ENCODE data around the gene DGKG.
A peak's percentile ranks its signal among the peaks of the same experiment; 100 is the strongest.

Gene DGKG

DNA sequence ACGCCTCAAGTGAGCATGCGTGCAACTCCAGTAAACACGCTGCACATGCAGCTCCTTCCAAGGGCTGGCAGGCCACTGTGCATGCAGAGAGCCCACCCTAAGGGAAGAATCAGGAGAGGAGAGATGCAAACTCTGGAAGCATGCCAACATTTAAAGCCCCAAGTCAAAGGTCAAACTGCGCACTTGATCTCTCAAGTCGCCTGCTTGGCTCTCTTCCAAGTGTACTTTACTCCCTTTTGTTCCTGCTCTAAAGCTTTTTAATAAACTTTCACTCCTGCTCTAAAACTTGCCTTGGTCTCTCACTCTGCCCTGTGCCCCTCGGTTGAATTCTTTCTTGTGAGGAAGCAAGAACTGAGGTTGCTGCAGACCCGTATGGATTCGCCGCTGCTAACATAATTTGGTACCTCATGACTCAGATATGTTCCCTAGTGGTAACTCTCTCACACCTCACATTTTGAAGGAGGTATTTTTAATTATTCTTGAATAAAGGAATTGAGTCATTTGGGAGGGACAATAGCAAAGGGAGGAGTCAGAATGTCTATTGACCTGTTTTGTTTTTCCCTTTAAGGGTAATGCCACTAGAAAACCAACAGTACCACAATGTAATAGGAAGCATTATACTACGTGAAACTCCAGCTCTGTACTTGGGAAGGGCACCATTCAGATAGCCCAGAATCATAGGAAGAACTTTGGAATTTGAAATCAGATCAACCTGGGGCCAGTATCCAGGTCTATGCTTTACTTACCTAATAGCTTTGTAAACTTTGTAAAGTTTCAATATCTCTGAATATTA, 19.6 kb upstream of the DGKG start:
- no peaks in the 10 kb centered on the region for H3K4me1 Mint-ChIP-seq
- H3K4me3 Mint-ChIP-seq: no peak overlapping the region
- no peak overlapping the region for H3K27ac Mint-ChIP-seq
- H3K36me3 Mint-ChIP-seq: no peaks in the 10 kb centered on the region
- no peaks in the 10 kb centered on the region for H3K9me3 Mint-ChIP-seq
- CTCF ChIA-PET: interaction anchor here (0.5 to 0.9 kb wide), 3 partner anchors 9 to 402 kb away, joined by 3 to 5 read pairs (median 3); no protein-coding TSS in a partner anchor
- no peak for DNase-seq
- peaks cover 6% of the 10 kb centered on the region for H3K27me3 Mint-ChIP-seq

DNA sequence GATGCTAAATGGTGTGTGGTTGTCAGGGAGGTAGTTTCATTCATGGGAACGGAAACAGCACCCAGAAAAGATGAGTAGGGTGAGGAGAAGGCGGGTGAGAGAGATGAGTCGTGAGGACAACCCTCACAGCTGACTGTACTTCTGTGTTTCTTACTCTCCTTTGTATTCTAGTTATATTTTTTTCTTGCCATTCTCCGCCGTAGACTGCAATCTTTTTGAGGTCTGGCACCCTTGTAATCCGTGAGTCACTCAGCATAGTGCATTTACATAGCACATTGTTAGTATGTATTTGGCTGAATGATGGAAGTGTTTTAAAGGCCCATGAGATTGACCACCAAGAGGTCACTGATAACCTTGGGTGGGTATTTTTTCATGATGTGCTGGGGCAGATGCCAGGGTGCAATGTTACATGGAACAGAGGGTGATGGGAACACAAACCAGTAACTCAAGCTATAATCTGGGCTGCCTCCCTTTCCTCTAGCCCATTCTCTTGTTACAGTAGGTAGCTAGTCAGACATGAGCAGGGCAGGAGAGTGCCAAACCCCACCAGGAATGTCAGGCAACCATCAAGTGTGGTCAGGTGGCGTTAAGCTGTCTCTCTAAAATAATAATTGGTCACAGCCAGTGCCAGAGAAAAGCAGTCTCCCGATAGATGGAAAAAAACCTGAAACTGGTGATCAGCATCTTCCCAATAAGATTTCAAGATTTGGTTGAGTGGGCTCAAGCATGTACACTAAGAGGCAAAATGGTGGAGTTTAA, 18.8 kb upstream of the DGKG start:
- Mint-ChIP-seq H3K27ac (no peak overlapping the region), H3K27me3 (peaks cover 11% of the 10 kb centered on the region), H3K9me3 (no peaks in the 10 kb centered on the region), H3K4me3 (no peak overlapping the region), H3K36me3 (no peaks in the 10 kb centered on the region), H3K4me1 (no peaks in the 10 kb centered on the region)
- no peak for DNase-seq
- CTCF ChIA-PET: interaction anchor here (0.5 kb wide), 1 partner anchor 42 kb away, joined by 3 read pairs; no protein-coding TSS in a partner anchor

DNA sequence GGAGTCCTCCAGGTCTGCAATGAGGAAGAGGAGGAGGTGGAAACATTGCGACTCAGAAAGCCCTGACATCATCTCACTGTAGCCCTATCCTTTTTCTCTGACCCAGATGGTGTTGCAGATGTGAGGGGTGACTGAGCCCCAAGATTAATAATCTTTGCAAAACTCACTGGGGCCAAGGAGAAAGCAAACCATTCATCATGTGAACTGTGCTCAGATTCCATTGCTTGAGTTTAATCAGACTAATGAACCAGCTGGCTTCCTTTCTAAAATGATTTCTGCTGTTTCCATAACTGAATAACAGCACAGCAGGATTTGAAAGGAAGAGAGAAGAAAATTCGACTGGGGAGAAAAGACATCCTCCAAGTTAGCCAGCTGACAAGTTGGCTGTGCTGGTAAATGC, 13.4 kb upstream of the DGKG start:
- H3K4me3 Mint-ChIP-seq: no peak overlapping the region

GRCh38 chr3:186374376-186374775, 12.3 kb upstream of the DGKG start:
- Mint-ChIP-seq H3K9me3 (no peaks in the 10 kb centered on the region), H3K36me3 (no peaks in the 10 kb centered on the region), H3K27ac (no peak overlapping the region), H3K27me3 (peaks cover 25% of the 10 kb centered on the region), H3K4me1 (no peaks in the 10 kb centered on the region), H3K4me3 (no peak overlapping the region)
- CTCF ChIA-PET: no interaction called here
- no peak for DNase-seq

More for the DNA sequence above, 13.4 kb upstream of the DGKG start:
- Mint-ChIP-seq H3K27ac (no peak overlapping the region), H3K4me1 (no peaks in the 10 kb centered on the region), H3K27me3 (peaks cover 25% of the 10 kb centered on the region), H3K9me3 (no peaks in the 10 kb centered on the region), H3K36me3 (no peaks in the 10 kb centered on the region)
- CTCF ChIA-PET: no interaction called here
- no peak for DNase-seq

DNA sequence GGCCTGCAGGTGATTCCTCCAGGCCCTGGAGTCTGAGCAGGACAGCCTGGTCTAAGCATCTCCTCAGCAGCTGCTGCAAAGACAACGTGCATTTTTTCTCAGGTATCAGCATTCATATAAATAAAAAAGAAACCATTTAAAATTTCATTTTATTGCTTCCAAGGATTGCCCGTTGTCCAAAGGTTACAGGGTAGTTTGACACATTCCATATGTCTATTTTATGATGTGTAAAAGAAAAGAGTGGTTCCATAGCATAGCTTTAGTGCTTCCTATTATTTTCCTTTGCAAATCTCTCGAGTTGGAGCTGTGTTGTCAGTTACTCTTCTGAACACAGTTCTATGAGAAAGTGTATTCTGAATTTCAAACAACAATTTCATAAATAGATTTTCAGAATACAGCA, 7.2 kb upstream of the DGKG start:
- H3K4me1 Mint-ChIP-seq: no peaks in the 10 kb centered on the region
- H3K36me3 Mint-ChIP-seq: no peaks in the 10 kb centered on the region
- peaks cover 38% of the 10 kb centered on the region for H3K27me3 Mint-ChIP-seq
- CTCF ChIA-PET: no interaction called here
- no peak overlapping the region for H3K27ac Mint-ChIP-seq
- H3K4me3 Mint-ChIP-seq: no peak overlapping the region
- H3K9me3 Mint-ChIP-seq: no peaks in the 10 kb centered on the region
- DNase-seq: no peak

DNA sequence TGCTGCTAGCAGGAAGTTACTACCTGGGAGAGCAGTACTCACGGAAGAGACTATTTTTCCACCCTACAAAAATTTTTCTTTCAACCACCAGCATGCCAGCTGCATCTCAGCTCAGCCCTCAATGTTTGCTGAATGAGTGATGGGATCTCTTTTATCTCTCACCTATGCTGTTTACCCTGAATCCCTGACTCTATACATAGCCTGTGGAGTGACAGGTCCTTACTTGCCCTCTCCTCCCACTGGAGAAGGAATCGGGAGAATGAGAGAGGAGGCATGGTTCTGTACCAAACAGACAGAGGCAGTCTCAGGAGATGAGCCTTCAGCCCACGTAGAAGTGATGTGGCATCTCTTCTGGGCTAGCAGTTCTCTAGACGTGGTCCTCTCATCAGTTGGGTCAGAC, 6.7 kb upstream of the DGKG start:
- H3K4me3 Mint-ChIP-seq: no peak overlapping the region
- H3K9me3 Mint-ChIP-seq: no peaks in the 10 kb centered on the region
- H3K4me1 Mint-ChIP-seq: no peaks in the 10 kb centered on the region
- H3K27me3 Mint-ChIP-seq: peaks cover 39% of the 10 kb centered on the region
- H3K27ac Mint-ChIP-seq: no peak overlapping the region
- H3K36me3 Mint-ChIP-seq: no peaks in the 10 kb centered on the region
- DNase-seq: no peak
- CTCF ChIA-PET: interaction anchor here (2.3 kb wide), 1 partner anchor 171 kb away, joined by 8 read pairs; no protein-coding TSS in a partner anchor

DNA sequence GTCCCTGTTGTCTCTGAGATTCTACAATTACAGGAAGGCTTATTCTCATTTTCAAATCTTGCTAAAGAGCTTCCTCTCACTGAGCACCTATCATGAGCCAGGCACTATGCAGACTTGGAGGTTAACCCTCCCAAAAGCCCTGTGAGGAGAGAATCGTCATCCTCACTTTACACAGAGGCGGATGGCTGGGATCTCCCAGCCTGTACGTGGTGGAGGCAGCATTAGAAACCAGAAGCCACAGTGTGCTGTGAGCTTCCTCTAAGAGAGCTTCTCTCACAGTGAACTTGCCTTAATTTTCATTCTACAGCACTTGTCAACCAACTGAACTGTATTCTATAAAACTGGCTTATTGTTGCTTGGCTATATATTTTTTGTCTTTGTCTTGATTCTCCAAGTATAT, 6.1 kb upstream of the DGKG start:
- no peak overlapping the region for H3K27ac Mint-ChIP-seq
- DNase-seq: no peak
- peaks cover 44% of the 10 kb centered on the region for H3K27me3 Mint-ChIP-seq
- CTCF ChIA-PET: interaction anchor here (2.3 kb wide), 1 partner anchor 172 kb away, joined by 8 read pairs; no protein-coding TSS in a partner anchor
- no peak overlapping the region for H3K4me3 Mint-ChIP-seq
- H3K4me1 Mint-ChIP-seq: no peaks in the 10 kb centered on the region
- no peaks in the 10 kb centered on the region for H3K36me3 Mint-ChIP-seq
- no peaks in the 10 kb centered on the region for H3K9me3 Mint-ChIP-seq

DNA sequence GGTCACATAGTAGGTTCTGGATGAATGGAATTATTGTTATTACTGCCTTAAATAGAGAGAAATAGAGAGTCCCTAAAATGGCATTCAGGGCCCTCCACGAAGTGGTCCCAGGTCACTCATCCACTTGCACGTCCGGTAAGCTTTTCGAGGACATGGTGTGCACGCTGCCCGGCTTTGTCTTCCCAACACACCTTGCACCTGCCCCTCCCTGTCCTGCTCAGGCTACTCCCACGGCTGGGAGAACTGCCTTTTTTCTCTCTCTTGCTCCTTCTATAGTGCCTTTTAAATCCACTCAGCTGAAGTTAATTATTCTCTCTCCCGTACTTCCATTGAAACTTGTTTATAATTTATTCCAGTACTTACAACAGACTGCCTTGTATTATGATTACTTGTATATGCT, 5.6 kb upstream of the DGKG start:
- no peaks in the 10 kb centered on the region for H3K36me3 Mint-ChIP-seq
- CTCF ChIA-PET: interaction anchor here (2.3 kb wide), 1 partner anchor 172 kb away, joined by 8 read pairs; no protein-coding TSS in a partner anchor
- H3K27me3 Mint-ChIP-seq: peaks cover 49% of the 10 kb centered on the region
- no peak overlapping the region for H3K27ac Mint-ChIP-seq
- H3K4me3 Mint-ChIP-seq: no peak overlapping the region
- no peaks in the 10 kb centered on the region for H3K9me3 Mint-ChIP-seq
- DNase-seq: no peak
- H3K4me1 Mint-ChIP-seq: no peaks in the 10 kb centered on the region

GRCh38 chr3:186366206-186366605, 4.2 kb upstream of the DGKG start:
- no peaks in the 10 kb centered on the region for H3K9me3 Mint-ChIP-seq
- no peak overlapping the region for H3K4me3 Mint-ChIP-seq
- CTCF ChIA-PET: interaction anchor here (0.6 kb wide), 1 partner anchor 174 kb away, joined by 3 read pairs; no protein-coding TSS in a partner anchor
- no peaks in the 10 kb centered on the region for H3K4me1 Mint-ChIP-seq
- no peak for DNase-seq
- H3K27ac Mint-ChIP-seq: no peak overlapping the region
- H3K27me3 Mint-ChIP-seq: peaks cover 64% of the 10 kb centered on the region
- H3K36me3 Mint-ChIP-seq: no peaks in the 10 kb centered on the region

DNA sequence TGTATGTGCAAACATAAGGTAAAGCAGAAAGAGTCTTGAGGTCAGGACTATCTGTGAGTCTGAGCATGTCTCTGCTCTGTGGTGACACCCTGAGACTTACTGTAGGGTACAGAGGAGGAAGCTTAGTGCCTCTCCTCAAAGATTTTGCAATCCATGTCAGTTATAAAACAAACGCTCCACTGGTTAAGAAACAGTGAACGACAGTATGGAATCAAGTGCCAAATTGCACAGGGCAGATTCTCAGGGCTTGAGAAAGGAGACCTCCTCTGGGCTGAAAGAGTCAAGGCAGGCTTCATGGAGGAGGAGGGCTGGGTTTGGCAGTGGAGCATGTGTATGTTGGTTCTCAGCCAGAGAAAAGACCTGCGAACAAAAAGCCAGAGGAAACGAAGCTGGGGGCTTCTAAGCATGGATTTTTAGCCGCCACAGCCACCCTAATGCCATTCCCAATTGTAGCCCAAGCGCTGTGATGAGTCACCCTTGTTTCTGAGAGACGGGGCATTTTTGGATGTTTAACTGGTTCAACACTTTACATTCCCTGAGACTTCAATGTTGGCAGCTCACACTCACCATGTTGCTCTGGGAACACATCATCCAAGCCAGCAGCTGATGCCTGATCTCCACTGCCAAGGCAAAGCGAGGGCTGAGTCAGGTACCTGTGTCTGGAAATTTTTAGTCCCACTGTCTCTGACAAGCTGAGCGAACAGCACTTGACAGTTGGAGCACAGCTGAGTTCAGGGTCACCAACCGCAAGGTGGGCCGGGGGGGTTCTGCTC, 3.4 kb upstream of the DGKG start:
- CTCF ChIA-PET: interaction anchor here (0.6 kb wide), 1 partner anchor 175 kb away, joined by 3 read pairs; no protein-coding TSS in a partner anchor
- Mint-ChIP-seq H3K36me3 (no peaks in the 10 kb centered on the region), H3K9me3 (no peaks in the 10 kb centered on the region), H3K4me1 (no peaks in the 10 kb centered on the region), H3K27ac (no peak overlapping the region), H3K4me3 (no peak overlapping the region), H3K27me3 (peaks cover 72% of the 10 kb centered on the region)
- no peak for DNase-seq

- Mint-ChIP-seq H3K36me3 (no peaks in the 10 kb centered on the region), H3K9me3 (no peaks in the 10 kb centered on the region), H3K4me1 (no peaks in the 10 kb centered on the region), H3K4me3 (no peak overlapping the region), H3K27me3 (peaks cover 74% of the 10 kb centered on the region), H3K27ac (no peak overlapping the region)
- no peak for DNase-seq
- CTCF ChIA-PET: no interaction called here
Measured at GRCh38 chr3:186362988-186363387, 954 bp upstream of the DGKG start.

- Mint-ChIP-seq H3K36me3 (no peaks in the 10 kb centered on the region), H3K27me3 (peaks cover 72% of the 10 kb centered on the region), H3K9me3 (no peaks in the 10 kb centered on the region), H3K27ac (no peak overlapping the region), H3K4me3 (peak overlapping the region; percentile 15), H3K4me1 (no peaks in the 10 kb centered on the region)
- CTCF ChIA-PET: no interaction called here
- no peak for DNase-seq
Measured at GRCh38 chr3:186362537-186362842, 456 bp upstream of the DGKG start.

DNA sequence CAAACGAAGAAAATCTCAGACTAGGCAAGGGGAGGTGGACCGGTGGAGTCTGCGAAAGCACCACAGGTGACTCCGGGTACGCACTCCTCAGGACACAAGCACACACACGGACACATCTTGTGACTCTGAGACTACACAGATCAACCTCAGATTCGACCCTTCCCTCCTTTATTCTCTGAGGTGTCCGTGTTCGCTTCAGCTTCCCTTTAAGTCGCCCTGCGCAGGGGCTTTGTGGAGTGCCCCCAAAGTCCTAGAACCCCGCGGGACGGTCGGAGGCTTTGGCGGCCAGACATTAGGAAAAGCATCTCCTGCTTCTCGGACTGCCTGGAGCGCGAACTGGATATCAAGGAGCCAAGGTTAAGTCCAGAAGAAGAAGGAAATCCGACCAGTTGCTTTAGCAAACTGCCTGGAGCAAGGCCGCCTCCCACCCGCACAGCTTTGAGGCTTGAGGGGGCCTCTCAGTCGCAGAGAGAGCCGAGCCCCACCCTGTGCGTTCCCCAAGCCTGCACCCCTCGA, 730 bp downstream of the DGKG start:
- Mint-ChIP-seq H3K36me3 (no peaks in the 10 kb centered on the region), H3K27ac (no peak overlapping the region), H3K4me3 (no peak overlapping the region), H3K4me1 (no peaks in the 10 kb centered on the region), H3K9me3 (no peaks in the 10 kb centered on the region), H3K27me3 (peaks cover 70% of the 10 kb centered on the region)
- CTCF ChIA-PET: no interaction called here
- no peak for DNase-seq

GRCh38 chr3:186360779-186361178, 1.3 kb downstream of the DGKG start:
- H3K27me3 Mint-ChIP-seq: peaks cover 66% of the 10 kb centered on the region
- no peaks in the 10 kb centered on the region for H3K36me3 Mint-ChIP-seq
- DNase-seq: no peak
- no peaks in the 10 kb centered on the region for H3K4me1 Mint-ChIP-seq
- no peak overlapping the region for H3K4me3 Mint-ChIP-seq
- CTCF ChIA-PET: no interaction called here
- H3K27ac Mint-ChIP-seq: no peak overlapping the region
- H3K9me3 Mint-ChIP-seq: no peaks in the 10 kb centered on the region

Data from activated naive CD4-positive, alpha-beta T cell treated with anti-CD3 and anti-CD28 coated beads, Interleukin-2, amount 10 ng/mL, durations not matched to agents 7 days and 5 days (primary cell).